Measurements from ENCODE around the gene ZNF625.

ZNF625 gene

DNA sequence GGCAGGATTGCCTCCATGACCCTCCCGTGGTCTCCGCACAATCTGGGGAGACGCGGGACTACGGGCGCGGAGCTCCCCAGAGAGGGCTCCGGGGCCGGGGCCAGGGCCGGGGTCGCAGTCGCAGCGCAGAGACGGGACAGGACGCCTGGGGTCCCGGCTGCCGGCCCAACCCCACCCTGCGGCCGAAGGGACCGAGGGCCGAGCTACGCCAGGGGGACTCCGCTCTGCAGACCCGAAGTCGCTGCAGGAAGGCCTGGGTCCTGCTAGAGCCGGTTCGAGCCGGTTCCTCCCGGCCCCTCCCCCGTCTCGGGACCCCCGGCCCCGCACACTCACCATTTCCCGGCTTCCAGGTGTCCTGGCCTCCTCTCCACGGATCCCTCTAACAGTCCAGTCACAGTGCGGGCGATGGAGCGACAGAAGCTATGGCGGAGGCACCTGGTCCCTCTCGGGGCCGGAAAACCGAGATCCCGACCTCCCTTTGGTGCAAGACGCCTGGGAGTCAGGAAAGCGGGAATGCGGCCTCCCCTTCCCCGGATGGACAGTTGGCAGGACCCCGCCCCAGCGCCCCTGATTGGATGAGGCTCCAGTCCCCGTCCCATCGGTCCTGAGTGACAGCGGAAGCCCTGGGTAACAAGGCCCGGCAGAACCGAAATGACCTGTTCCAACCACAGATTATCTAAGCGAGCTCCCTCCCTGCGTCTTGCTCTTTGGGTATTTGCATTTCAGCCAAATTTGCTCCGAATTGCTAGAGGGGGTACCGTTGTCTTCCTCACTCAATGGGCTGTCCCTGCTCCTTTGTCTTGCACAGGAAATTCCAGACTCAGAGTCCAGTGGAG, at the start of gene ZNF625:
TSS of gene ZNF625 (minus strand) at position 512 of the 836 bp plus-strand sequence. CDS start at position 336, 176 bp downstream.
- peak; percentile 79 for DNase-seq (ENCODE audit: low read depth)

DNA sequence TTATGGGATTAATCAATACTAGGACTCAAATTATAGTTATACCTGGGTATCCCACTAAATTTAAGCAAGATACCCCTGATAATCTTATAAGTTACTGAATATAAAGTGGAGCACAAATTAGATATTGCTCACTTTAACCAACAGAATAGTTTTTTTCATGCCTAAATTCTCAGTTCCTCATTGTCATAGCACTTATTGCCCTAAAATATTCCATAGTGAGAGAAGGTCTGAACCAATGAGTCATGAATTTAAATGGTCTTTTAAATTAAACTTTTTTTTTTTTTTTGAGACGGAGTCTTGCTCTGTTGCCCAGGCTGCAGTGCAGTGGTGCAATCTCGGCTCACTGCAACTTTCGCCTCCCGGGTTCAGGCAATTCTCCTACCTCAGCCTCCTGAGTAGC, 48.8 kb upstream of the ZNF625 start:
- no peak for DNase-seq (ENCODE audit: low read depth)

DNA sequence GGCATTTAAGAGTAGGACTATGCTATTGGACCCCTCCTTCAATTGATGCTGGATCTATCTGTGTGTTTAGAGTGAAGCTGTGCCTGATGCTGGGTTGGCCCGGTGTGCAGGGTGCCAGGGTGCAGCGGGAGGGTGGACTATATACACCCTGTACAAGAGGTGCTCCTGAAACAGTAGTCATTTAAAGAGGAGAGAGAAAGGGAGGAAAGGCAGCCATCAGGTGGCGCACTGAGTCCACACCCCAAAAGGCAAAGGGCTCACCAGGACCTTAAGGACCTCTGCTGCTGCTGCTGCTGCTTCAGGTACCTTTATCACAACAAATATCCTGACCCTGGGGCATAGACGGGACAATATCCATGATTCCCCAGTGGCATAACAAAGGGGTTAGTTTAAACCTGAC, 45.7 kb upstream of the ZNF625 start:
- DNase-seq (ENCODE audit: low read depth), result no peak

DNA sequence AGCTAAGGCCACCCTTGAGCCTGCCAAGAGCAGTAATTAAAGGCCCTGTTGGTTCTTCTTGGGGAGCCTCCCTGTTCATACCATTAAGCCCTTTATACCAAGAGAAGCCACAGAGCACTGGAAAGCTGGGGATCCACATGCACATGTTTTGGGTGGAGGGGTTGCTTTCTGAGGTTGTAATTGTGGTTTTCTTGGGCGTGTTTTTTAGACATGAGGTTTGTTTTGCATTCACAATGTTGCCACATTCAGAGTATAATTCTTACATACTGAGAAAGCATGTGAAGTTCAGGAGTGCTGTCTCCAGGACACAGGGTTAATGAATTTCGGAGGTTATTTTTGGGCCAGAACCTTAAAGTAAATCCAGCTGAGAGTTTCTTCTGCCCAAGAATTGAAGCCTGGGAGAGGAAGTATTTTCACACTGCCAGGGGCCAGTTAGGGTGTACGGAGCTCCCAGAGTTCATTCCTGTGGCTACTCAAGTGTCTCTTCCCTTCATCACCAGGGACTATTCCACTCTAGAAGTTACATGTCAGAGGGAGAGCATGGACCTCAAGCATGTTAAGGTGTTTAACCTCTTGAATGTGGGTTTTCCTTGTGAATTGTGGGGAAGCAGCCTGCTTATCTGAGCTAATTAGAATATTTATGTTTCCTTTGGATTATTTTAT, 43.4 kb upstream of the ZNF625 start:
- no peak for DNase-seq (ENCODE audit: low read depth)

DNA sequence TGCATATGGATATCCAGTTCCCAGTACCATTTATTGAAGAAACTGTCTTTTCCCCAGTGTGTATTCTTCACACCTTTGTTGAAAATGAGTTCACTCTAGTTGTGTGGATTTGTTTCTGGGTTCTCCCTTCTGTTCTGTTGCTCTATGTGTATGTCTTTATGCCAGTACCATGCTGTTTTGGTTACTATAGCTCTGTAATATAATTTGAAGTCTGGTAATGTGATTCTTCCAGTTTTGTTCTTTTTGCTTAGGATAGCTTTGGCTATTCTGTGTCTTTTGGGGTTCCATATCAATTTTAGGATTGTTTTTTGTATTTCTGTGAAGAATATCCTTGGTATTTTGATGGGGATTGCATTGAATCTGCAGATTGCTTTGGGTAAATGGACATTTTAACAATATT, 41.6 kb upstream of the ZNF625 start:
- DNase-seq (ENCODE audit: low read depth), result no peak

DNA sequence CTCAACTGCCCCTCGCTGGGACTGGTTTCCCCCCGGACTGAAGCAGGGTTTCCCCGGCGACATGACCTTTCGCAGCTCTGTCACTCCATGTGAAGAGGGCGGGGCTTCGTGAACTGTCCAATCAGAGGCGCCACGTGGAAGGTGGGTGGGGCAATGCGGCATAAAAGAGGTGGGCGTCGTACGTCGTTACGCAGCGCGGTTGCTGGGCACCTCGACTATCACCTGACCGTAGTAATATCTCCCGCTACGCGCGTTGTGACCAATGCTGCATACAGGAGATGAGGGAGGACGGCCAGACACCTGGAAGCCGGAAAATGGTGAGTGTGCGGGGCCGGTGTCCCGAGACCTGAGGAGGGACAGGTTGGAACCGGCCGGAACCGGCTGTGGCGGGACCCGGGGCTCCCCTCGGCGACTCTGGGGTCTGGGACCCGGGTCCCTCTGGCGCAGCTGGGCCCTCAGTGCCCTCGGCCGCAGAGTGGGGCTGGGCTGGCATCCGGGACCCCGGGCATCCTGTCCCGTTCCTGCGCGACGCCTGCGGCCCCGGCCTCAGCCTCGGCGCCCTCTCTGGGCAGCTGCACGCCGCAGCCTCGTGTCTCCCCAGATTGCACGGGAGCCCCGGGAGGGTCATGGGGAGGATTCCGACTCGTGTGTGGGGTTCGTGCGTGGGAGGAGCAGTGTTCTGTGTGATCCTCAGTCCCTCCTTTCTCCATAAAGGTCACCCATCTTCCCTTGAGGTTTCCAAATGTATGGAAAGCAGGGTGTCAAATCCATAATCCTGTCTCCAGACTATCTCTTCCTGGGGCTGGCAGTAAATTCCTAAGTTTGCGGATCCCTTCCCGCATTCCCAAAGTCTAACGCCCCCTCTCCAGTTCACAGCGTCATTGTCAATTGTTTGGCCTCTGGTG, 38.5 kb upstream of the ZNF625 start:
- no peak for DNase-seq (ENCODE audit: low read depth)

DNA sequence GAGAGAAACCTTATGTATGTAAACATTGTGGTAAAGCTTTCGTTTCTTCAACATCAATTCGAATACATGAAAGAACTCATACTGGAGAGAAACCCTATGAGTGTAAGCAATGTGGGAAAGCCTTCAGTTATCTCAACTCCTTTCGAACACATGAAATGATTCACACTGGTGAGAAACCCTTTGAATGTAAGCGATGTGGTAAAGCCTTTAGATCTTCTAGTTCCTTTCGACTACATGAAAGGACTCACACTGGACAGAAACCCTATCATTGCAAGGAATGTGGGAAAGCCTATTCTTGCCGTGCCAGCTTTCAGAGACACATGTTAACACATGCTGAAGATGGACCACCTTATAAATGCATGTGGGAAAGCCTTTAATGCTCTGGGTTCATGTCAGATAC, 31.1 kb upstream of the ZNF625 start:
- no peak for DNase-seq (ENCODE audit: low read depth)

DNA sequence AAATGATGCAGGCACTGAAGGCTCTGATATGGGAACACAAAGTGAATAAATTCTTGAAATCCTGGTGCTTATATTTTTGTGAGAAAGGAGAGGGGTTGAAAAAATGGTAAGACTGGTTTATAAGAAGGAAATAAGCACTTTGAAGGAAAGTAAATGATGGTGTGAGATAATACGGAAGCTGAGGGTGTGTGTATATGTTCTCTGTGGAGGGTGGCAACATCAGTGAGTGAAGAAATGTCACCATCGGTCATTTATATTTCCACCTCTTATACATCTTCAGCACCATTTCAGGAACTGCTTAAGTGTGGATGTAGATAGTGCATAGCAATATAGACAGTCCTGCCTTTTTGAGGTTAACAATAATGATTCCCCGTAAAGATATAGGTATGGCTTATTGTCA, 23.8 kb upstream of the ZNF625 start:
- DNase-seq (ENCODE audit: low read depth), result no peak

DNA sequence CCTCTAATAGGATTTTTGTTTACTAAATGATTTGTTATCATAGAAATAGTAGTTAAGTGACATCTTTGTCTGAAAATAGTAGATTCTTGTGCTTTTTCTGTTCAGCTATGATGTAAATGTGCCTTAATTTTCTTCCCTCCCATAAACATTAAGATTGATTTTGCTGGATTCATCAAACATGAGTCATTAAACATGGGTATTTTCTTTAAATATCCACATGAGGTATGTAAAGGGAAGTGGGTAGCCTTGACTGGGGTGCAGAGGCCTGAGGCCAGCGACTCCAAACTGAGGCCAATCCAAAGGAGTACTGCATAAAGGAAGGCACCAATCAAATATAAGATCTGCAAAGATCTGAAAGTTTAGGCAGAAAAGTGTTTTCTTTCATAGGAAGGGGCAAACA, 10.1 kb upstream of the ZNF625 start:
- DNase-seq (ENCODE audit: low read depth), result no peak

DNA sequence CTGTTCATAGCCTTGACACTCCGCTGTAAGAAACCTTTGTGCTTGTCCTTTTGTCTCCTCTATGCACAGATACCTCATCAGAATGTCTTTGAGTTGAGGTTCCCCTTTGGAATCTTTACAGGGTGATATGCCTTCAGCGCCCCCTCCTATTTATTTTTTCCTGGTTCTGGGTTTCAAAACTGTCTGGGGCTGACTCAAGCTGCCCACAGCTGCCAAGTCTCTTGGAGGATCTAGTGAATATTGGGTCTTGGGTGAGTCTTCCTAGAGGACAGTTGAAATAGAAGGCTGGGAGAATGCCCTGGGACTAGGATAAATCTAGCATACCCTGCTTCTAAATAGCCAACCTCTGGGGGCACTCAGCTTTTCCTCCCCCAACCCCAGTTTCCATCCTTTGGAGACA, 7.3 kb upstream of the ZNF625 start:
- no peak for DNase-seq (ENCODE audit: low read depth)

DNA sequence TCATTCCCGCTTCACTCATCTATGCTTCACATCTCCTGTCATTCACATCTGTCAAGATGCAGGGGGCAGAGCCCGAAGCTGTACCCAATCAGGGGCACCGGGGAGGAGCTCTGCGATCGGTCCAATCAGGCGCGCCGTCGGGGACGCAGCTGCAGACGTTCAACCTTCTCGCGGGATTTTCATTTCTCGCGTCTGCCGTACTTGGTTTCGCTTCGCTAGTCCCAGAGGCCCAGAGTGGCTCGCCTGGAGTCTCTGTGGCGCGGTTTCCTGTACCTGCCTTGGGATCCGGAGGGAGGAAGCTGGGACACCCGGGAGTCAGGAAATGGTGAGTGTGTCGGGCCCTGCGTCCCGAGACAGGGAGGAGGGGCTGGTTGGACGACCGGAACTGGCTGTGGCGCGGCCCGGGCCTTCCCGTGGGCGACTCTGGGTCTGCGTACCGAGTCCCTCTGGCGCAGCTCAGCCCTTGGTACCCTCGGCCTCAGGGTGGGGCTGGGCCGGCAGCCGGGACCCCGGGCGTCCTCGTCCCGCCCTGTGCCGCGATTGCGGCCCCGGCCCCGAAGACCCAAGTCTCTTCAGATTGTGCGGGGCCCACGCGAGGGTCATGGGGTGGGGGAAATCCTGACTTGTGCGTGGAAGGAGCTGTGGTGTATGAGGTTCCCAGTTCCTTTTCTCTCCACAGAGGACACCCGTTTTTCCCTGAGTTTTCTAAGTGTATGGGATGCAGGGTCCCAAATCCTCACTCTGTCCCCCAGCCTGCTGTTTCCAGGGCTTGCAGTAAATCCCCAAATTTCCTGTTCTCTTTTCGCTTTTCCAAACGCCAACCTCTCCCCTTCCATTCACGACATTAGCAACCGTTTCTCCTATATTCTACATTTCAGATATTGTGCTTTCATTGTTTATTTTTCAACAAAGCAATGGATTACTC, 6.6 kb upstream of the ZNF625 start, which contains the start of gene ZNF136:
TSS of gene ZNF136 (plus strand) at position 215 of the 925 bp plus-strand sequence. CDS start at position 323, 108 bp downstream.
- peak; percentile 91 for DNase-seq (ENCODE audit: low read depth)

DNA sequence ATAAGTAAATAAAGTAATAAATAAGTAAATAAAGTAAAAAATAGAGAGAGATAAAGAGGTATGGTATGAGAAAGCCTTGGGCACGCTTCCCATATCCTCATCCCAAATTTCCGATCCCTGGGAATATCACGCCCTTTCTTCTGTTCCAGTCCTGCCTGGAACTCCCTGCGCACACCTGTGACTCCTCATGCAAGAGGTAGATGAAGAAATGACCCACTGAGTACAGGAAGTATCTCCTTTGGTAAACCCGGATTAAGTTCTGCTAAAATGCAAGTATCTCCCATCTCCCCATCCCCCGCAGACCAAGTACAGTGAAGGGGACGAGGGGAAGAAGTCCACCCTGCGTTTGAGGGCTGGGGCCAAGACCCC, 6.0 kb upstream of the ZNF625 start:
- no peak for DNase-seq (ENCODE audit: low read depth)

DNA sequence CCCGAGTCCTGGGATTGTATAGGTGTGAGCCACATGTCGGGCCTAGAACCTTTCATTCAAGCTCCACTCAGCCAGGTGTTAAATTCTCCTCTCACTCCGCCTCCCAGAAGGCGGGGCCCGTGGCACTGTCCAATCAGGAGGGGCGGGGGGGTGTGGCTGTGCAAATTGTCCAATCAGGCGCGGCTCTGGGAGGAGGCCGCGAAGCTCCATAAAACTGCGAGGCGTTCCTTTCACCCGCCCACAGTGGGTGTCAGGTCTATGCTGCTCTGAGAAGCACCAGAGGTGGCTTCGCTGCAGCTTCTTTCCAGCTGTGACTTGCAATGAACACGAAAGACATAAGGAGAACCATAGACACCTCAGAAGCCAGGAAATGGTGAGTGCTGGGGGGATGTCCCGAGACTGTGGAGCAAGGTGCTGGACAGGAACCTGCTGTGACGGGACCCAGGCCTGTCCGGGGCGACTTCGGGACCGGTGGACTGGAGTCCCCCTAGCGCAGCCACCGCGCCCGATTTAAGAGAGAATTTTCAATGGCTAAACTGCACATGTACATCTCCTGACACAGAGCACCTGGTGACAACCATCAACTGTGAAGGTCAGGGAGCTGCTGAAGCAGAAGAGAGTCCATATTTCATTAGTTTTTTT, 3.4 kb upstream of the ZNF625 start:
- no peak for DNase-seq (ENCODE audit: low read depth)

DNA sequence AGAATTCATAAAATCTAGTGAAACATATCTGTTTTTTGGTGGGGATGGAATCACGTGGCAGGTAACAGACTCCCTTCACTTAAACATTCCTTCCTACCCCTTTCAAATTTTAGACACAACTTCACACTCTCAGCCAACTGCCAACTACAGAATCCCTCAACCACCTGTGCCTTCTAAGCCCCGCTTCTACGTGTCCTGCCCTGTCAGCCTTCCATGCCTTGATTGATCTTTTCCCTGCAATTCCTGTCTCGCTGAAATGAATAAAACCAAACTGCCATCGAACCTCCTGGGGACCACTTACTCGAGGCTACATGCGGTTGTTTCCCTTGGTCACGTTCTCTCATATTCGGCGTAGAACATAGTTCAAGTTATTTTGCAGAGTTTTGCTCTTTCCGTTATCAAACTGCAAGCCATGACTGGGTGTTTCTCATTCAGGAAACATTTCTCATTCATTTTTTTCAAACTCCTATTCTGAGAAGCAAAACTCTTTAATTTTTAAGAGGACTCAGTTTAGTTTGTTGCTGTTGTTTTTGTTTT, 1.1 kb downstream of the ZNF625 start:
- DNase-seq (ENCODE audit: low read depth), result no peak

DNA sequence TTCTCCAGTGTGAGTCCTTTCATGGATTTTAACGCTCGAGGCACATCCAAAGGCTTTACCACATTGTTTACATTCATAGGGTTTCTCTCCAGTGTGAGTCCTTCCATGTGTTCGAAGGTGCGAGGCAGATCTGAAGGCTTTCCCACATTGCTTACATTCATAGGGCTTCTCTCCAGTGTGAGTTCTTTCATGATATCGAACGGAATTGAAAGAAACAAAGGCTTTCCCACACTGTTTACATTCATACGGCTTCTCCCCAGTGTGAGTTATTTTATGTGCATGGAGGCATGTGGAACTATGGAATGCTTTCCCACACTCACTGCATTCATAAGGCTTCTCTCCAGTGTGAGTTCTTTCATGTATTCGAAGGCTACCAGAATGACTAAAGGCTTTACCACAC, 11.2 kb downstream of the ZNF625 start:
- no peak for DNase-seq (ENCODE audit: low read depth)

DNA sequence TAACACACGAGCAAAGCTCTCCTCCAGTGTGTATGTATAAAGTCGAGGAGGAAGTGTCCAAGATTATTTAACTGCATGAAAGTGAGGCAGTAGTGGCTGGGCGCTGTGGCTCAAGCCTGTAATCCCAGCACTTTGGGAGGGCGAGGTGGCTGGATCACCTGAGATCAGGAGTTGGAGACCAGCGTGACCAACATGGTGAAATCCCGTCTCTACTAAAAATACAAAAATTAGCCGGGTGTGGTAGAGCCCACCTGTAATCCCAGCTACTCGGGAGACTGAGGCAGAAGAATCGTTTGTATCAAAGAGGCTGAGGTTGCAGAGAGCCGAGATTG, 15.2 kb downstream of the ZNF625 start:
- no peak for DNase-seq (ENCODE audit: low read depth)

DNA sequence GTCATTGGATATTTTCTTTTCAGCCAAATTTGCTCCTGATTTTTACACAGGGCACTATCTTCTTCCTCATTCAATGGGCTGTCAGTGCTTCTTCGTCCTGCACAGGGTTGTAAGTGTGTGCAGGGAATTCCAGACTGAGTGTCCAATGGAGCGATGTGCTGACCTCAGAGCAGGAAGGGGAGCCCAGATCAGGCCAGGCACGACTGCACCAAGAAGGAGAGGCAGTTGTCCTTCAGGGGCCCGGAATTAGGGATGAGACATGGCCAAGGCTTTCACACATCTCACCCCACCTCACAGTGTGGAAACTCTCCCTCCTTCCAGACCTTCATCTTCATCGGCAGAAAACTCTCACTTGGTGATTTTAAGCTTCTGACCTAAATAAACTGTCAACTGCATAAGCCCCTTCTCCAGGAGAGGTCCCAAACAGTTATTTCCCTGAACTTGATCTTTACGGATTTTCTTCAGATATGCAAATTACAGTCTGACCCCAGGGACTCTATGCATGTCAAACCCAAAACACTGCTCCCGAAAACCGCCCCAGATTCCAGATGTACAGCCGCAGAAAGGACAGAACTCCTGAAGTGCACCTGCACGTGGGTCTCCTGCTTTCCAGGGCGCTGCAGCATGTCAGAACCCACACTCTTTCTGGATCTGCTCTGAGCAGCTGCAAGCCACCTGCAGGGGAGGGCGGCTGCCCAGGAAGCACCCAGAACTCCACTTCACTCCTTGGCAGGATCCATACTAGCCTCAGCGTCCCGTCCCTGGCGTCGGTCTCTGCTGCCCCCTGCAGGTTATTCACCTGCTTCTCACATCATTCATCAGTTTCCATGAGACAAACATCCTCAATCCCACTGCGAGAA, 15.8 kb downstream of the ZNF625 start:
- peak; percentile 68 for DNase-seq (ENCODE audit: low read depth)

DNA sequence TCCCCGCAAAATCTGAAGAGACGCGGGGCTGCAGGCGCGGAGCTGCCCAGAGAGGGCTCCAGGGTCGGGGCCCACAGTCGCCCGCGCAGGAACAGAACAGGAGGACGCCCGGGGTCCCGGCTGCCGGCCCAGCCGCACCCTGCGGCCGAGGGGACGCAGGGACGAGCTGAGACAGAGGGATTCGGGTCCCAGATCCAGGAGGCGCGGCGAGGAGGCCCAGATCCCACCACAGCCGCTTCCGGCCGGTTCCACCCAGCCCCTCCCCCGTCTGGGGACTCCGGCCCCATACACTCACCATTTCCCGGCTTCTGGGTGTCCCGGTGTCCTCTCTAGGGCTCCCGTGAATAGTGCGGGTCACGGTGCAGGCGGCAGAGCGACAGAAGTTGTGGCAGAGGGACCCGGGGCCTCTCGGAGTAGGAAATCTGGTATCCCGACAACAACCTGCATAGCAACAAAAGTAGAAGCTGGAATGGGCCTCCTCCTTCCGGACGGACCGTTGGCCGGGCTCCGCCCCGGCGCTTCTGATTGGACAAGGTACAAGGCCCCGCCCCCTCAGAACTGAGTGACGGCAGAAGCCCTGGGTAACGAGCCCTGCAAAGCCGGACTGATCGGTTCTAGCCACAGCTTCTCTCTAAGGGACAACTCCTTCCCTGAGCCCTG, 16.5 kb downstream of the ZNF625 start, which contains the start of gene ZNF20:
TSS of gene ZNF20 (minus strand) at position 466 of the 660 bp plus-strand sequence. CDS start at position 298, 168 bp downstream.
- peak; percentile 88 for DNase-seq (ENCODE audit: low read depth)

DNA sequence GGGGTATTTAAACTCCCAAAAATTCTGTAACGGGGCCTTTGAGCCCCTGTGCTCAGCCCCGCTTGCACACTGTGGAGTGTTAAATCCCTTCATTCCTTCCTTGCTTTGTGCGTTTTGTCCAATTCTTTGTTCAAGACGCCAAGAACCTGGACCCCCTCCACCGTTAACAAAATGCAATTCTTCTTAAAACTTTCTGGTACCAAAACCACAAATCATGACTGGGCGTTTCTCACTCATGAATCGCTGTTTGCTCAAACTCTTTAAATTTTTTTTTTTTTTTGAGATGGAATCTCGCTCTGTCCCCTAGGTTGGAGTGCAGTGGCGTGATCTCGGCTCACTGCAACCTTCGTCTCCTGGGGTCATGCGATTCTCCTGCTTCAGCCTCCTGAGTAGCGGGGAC, 17.3 kb downstream of the ZNF625 start:
- DNase-seq (ENCODE audit: low read depth), result no peak
